ENCODE data around the gene SEC16B. TPM values are rescaled to one million over a fixed set of nuclear protein-coding genes. Genes with fewer than 3 reads are reported as not detected.

The SEC16B gene
- total and polyA plus RNA-seq, 2 donors from 2014 or later = 3.5 to 4.8 TPM

DNA sequence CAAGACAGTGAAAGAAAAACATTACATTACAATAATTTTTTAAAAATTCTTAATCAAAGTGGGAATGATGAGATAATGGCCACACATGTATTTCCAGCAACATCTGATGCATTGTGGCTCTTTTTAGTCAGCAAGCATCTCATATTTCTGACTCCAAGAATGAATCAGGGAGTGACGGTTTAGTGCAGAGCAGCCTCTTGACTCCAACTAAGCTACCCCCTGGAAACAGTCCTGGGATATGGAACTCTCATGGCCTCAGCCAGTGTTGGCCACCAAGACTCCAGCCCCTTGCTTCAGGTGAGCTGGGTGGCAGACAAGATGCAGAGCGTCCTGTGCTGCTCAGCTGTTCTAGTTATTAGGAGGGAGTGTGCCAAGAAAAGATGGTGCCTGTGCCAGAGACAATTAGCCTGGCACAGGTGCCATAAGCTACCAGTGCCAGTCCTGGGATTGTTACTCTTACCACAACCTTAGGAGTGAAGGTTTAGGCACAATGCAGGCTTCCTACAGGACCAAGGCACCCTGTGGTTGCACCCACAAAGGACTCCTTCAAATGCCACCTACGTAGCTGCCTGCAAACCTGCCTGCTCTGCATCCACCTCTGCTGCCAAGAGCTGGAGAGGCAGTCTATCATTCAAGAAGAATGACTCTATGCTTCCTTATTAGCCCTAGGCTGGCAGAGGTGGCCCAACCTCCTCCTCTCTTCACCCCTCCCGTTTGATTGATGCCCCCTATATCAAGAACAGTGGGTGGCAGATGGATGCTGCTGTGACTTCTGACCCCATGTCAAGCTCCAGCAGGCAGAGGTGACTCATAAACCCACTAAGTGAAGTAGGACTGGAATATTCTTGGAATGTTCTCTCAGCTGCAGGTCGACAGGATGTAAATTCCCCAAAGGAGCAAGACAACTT, 6.0 kb upstream of the SEC16B start:
- TF ChIP-seq, protein P1, sequence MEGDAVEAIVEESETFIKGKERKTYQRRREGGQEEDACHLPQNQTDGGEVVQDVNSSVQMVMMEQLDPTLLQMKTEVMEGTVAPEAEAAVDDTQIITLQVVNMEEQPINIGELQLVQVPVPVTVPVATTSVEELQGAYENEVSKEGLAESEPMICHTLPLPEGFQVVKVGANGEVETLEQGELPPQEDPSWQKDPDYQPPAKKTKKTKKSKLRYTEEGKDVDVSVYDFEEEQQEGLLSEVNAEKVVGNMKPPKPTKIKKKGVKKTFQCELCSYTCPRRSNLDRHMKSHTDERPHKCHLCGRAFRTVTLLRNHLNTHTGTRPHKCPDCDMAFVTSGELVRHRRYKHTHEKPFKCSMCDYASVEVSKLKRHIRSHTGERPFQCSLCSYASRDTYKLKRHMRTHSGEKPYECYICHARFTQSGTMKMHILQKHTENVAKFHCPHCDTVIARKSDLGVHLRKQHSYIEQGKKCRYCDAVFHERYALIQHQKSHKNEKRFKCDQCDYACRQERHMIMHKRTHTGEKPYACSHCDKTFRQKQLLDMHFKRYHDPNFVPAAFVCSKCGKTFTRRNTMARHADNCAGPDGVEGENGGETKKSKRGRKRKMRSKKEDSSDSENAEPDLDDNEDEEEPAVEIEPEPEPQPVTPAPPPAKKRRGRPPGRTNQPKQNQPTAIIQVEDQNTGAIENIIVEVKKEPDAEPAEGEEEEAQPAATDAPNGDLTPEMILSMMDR (IDR thresholded peaks at IDR 0.05; ENCODE audit: borderline replicate concordance, extremely low read depth, insufficient read depth) = no peak
- Histone ChIP-seq H3K4me3 (ENCODE audit: low read length in 3 of 3) (no peak overlapping the region), H3K36me3 (ENCODE audit: control insufficient read depth in 2 of 3, insufficient read depth in 3 of 3, low read length in 3 of 3) (no peaks in the 10 kb centered on the region), H3K9ac (ENCODE audit: low read length in 3 of 3) (no peak overlapping the region), H3K9me3 (ENCODE audit: control insufficient read depth in 2 of 3, insufficient read depth in 1 of 3, low read length in 3 of 3) (no peaks in the 10 kb centered on the region), H3K27me3 (ENCODE audit: control insufficient read depth, insufficient read depth, low read length) (no peaks in the 10 kb centered on the region), H3K4me1 (ENCODE audit: control insufficient read depth in 2 of 3, insufficient read depth in 2 of 3, low read depth in 1 of 3, low read length in 3 of 3) (no peaks in the 10 kb centered on the region), H3K27ac (ENCODE audit: low read depth in 2 of 2, low read length in 2 of 2) (no peak overlapping the region)
- intact Hi-C loops (cut with DNase I) = no loop called here
- FAIRE-seq = no peak
- DNase-seq = no peak

DNA sequence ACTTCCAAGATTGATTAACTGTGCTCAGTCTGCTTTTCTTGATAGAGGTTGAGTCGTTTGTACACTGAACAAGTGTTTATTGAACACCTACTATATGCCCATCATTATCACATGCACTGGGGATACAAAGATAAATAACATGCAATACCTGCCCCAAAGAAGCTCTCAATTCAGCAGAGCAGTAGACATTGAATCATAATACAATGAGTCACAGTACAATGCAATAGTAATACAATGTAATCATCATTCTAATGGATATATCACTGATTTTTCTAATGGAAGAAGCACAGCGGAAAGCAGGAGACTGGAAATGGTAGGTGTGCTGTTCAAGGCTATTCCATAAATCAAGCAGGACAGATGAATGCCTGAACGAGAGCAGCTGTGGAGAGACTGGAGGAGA, 3.7 kb upstream of the SEC16B start:
- Histone ChIP-seq H3K36me3 (ENCODE audit: control insufficient read depth in 2 of 3, insufficient read depth in 3 of 3, low read length in 3 of 3) (no peaks in the 10 kb centered on the region), H3K27me3 (ENCODE audit: control insufficient read depth, insufficient read depth, low read length) (no peaks in the 10 kb centered on the region), H3K9me3 (ENCODE audit: control insufficient read depth in 2 of 3, insufficient read depth in 1 of 3, low read length in 3 of 3) (no peaks in the 10 kb centered on the region), H3K27ac (ENCODE audit: low read depth in 2 of 2, low read length in 2 of 2) (no peak overlapping the region), H3K4me1 (ENCODE audit: control insufficient read depth in 2 of 3, insufficient read depth in 2 of 3, low read depth in 1 of 3, low read length in 3 of 3) (peaks cover 0 to 2% (median 0%) of the 10 kb centered on the region in 3 donors), H3K9ac (ENCODE audit: low read length in 3 of 3) (no peak overlapping the region), H3K4me3 (ENCODE audit: low read length in 3 of 3) (no peak overlapping the region)
- intact Hi-C loops (cut with DNase I) = no loop called here
- TF ChIP-seq, protein P1 (IDR thresholded peaks at IDR 0.05; ENCODE audit: borderline replicate concordance, extremely low read depth, insufficient read depth) = no peak
- FAIRE-seq = no peak
- no peak for DNase-seq

DNA sequence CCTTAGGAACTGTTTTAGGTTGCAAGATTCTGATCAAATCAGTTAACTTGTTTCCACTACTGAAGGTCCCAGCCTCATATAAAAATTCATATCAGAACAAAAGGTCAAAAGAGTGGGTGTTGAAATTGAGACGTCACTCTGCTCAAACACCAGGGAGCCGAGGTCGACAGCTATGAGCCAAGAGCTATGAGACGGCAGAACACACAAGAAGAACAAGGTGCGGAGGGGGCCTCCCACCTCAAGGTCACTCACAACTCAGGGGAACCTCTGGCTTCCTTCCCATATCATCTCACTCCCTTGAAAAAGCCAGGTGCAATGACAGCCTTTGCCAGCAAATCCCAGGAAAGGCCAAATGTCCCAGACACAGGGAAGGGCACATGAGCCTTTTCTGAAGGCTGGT, 749 bp downstream of the SEC16B start:
- Histone ChIP-seq H3K9me3 (ENCODE audit: control insufficient read depth in 2 of 3, insufficient read depth in 1 of 3, low read length in 3 of 3) (no peaks in the 10 kb centered on the region), H3K27ac (ENCODE audit: low read depth in 2 of 2, low read length in 2 of 2) (no peak overlapping the region), H3K4me3 (ENCODE audit: low read length in 3 of 3) (no peak overlapping the region), H3K4me1 (ENCODE audit: control insufficient read depth in 2 of 3, insufficient read depth in 2 of 3, low read depth in 1 of 3, low read length in 3 of 3) (peaks cover 0 to 2% (median 0%) of the 10 kb centered on the region in 3 donors), H3K36me3 (ENCODE audit: control insufficient read depth in 2 of 3, insufficient read depth in 3 of 3, low read length in 3 of 3) (peaks cover 0 to 7% (median 7%) of the 10 kb centered on the region in 3 donors), H3K9ac (ENCODE audit: low read length in 3 of 3) (no peak overlapping the region), H3K27me3 (ENCODE audit: control insufficient read depth, insufficient read depth, low read length) (no peaks in the 10 kb centered on the region)
- intact Hi-C loops (cut with DNase I) = no loop called here
- no peak for DNase-seq
- TF ChIP-seq, protein P1 (IDR thresholded peaks at IDR 0.05; ENCODE audit: borderline replicate concordance, extremely low read depth, insufficient read depth) = no peak
- no peak for FAIRE-seq

Measured in kidney (tissue), 14 donors.